Stimulated activated naive CD8-positive, alpha-beta T cell treated with anti-CD3 and anti-CD28 coated beads, Interleukin-15, Interleukin-2, amounts not matched to agents 100 U/mL and 50 U/mL, for 24 hours (primary cell): ENCODE data around the gene CCDC88A.
"Not testable (repeated sequence)": the region's sequence is repeated elsewhere in the genome, so short reads cannot be mapped to it uniquely, and the experiment has no call there.

ENCODE experiments used
- ATAC-seq: fragments of 150-1000 bp; cut with Tn5 transposase; one replicate; pipeline ENCODE4 v1.10.0; 2021
- DNase-seq: peaks from one replicate; pipeline ENCODE4 v3.0.0; 2021

CCDC88A gene

DNA sequence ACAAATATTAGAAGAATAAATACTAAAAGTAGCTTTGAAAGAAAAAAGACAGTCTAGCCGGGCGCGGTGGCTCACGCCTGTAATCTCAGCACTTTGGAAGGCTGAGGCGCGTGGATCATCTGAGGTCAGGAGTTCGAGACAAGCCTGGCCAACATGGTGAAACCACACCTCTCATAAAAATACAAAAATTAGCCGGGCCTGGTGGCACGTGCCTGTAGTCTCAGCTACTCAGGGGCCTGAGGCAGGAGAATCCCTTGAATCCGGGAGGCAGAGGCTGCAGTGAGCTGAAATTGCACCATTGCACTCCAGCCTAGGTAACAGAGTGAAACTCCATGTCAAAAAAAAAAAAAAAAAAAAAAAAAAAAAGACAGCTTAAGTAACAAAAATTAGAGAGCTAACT lies 34.1 kb downstream of the CCDC88A start:
- ATAC-seq, DNase-seq: not testable (repeated sequence)

- DNase-seq (no peak), ATAC-seq (no peak)
Measured at GRCh38 chr2:55384786-55385185, 34.9 kb downstream of the CCDC88A start.

GRCh38 chr2:55371376-55371775 lies 48.3 kb downstream of the CCDC88A start:
- DNase-seq: no peak
- ATAC-seq: no peak

GRCh38 chr2:55370208-55370607 lies 49.4 kb downstream of the CCDC88A start:
- no peak for ATAC-seq
- DNase-seq: no peak

DNA sequence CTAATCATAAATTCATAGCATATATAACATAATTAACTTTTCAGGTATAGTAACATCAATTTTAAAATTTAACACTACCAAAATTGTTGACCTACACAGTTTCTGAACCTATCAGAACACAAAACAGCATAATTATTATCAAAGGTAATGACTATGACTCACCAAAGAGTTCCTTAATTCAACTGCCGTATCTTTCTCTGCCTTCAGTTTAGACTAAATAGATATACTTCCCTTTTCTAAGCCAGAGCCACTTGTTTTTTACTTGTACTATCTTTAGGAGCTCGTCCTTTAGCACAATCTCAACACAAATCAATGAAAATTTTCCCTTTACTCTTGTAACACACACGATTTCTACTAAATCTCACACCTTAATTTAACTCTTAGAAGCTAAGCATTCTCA lies 54.4 kb downstream of the CCDC88A start:
- DNase-seq (no peak), ATAC-seq (no peak)

GRCh38 chr2:55364189-55365055 lies 55.2 kb downstream of the CCDC88A start:
- no peak for DNase-seq
- ATAC-seq: no peak

GRCh38 chr2:55363636-55364035 lies 56.0 kb downstream of the CCDC88A start:
- ATAC-seq: no peak
- no peak for DNase-seq

- ATAC-seq (no peak), DNase-seq (no peak)
Measured at GRCh38 chr2:55361465-55362189, 58.0 kb downstream of the CCDC88A start.

GRCh38 chr2:55358451-55358850 lies 61.2 kb downstream of the CCDC88A start:
- no peak for ATAC-seq

DNA sequence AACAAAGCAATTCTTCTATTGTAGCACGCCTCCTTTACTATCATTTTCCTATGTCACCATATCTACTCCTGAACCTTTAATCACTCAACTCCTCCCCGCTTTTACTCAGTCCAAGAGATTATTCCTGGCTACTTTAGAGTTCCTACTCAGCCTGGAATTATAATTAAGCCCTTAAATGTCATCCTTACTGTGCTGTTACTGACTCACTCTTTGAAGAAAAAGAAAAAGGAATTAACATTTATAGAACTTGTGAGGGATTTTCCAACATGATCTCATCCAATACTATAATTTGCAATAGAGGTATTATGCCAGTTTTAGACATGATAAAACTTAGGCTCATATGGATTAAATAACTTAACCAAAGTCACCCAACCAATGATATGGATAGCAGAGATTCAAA lies 61.7 kb downstream of the CCDC88A start:
- DNase-seq: no peak
- no peak for ATAC-seq

More at GRCh38 chr2:55358451-55358850, 61.2 kb downstream of the CCDC88A start:
- DNase-seq: no peak

- ATAC-seq (no peak), DNase-seq (no peak)
Measured at GRCh38 chr2:55357164-55357563, 62.5 kb downstream of the CCDC88A start.

DNA sequence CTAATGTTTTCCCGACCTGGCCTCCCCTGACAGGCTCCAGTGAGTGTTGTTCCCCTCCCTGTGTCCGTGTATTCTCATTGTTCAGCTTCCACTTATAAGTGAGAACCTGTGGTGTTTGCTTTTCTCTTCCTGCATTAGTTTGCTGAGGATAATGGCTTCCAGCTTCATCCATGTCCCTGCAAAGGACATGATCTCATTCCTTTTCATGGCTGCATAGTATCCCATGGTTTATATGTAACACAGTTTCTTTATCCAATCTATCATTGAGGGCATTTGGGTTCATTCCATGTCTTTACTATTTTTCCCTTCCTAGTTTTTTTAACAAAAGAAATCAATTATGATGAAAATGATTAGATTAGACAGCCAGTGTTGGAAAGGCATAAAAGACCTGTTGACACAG lies 63.5 kb downstream of the CCDC88A start:
- ATAC-seq, DNase-seq: not testable (repeated sequence)

DNA sequence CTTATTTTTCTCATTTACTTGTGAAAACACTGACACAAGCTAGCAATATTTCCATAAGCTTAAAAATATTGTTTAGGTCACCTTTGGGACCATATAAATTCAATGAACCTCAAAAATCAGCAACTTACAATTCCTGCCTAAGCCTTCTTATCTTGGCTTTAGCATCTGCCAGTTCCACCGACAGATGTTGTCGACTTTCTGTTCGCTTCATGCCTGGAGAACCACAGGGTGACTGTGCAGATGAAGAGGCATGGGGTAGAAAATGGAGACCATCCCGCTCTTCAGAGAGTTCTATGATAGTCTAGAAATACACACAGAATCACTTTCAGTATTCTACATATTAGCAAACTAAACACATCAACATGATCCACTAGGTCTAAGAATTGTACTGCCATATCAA lies 64.2 kb downstream of the CCDC88A start:
- ATAC-seq (no peak), DNase-seq (no peak)

DNA sequence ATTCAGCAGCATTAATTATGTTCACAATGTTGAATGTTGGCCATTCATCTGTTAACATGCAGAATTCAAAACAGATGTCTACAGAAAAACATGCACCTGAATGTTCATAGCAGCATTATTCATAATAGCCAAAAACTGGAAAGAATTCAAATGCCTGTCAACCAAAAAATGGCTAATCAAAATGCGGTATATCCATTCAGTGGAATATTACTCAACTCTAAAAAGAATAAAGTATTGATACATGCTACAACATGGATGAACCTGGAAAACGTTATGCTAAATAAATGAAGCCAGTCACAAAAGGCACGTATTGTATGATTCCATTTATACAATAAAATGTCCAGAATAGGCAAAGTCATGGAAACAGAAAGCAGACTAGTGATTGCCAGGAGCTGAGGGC lies 68.0 kb downstream of the CCDC88A start:
- no peak for DNase-seq
- no peak for ATAC-seq

- DNase-seq: no peak
Measured at GRCh38 chr2:55345064-55345463, 74.6 kb downstream of the CCDC88A start.

DNA sequence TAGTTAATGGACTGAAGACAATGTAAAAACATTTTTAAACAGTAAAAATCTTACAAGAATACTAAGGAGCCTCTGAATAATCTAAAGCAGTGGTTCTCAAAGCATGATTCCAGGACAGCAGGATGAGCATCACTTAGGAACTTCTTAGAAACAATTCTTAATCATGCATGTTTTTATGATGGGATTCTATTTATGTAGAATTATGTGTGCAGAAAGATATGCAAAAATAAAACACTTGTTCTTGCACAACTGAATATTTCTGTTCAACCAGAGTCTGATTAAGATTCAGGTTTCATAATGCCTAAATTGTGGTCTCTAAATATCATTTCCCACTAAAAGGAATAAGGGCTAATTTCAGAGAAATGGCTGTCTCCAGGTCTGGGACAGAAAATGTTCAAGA lies 81.4 kb downstream of the CCDC88A start:
- DNase-seq (no peak), ATAC-seq (no peak)

More at GRCh38 chr2:55345064-55345463, 74.6 kb downstream of the CCDC88A start:
- no peak for ATAC-seq

GRCh38 chr2:55334728-55335127 lies 84.9 kb downstream of the CCDC88A start:
- ATAC-seq (no peak), DNase-seq (no peak)

GRCh38 chr2:55330541-55331297 lies 88.9 kb downstream of the CCDC88A start:
- ATAC-seq (no peak), DNase-seq (no peak)

DNA sequence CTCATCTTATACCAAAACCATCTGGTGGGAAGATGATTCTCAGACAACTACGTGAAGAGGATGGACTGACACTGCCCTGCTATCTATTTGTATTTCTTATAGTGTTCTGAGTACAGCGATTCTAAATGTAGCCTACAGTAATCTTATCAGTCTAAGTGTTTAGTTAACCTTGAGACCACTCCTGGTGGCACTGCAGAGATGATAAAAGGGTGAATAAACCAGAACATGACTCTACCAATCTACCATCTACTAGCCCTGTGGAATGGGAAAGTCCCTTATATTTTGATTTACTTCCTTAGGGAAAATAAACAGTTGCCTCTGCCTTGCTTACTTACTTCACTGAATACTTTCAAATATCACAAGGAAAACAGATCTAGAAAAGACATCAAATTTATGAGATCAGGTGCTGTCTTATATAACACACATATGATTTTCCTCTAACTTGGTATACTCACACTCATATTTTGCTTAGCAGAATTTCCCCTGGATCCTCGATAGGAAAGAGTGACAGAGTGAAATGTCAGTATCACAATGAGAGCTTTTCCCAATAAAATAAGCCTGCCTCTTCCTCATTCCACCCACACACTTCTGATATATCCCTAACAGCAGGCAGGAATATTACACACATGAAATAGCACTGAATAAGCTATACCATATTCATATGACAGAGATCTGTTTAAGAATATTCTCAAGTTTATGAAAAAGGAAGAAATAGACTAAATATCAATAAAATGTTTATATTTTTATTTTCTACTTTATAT lies 92.0 kb downstream of the CCDC88A start:
- DNase-seq (no peak), ATAC-seq (no peak)

GRCh38 chr2:55314985-55315384 lies 104.7 kb downstream of the CCDC88A start:
- no peak for ATAC-seq
- no peak for DNase-seq

GRCh38 chr2:55311444-55311870 lies 108.2 kb downstream of the CCDC88A start:
- peak; percentile 96 for ATAC-seq
- DNase-seq: peak; percentile 11

GRCh38 chr2:55309446-55309845 lies 110.2 kb downstream of the CCDC88A start:
- DNase-seq: no peak
- ATAC-seq: no peak
